Karpas-422 (cell line): ENCODE measurements around the gene VARS2. TPM values are rescaled to one million over a fixed set of nuclear protein-coding genes. Genes with fewer than 3 reads are reported as not detected.

ENCODE experiments used
- DNase-seq: peaks from one replicate; pipeline ENCODE4 v3.0.0-alpha.2; 2015
- H2AFZ ChIP-seq: fragments of 200-600 bp; sonication (generic); 2 replicates; pipeline ENCODE4 v1.6.1; 2014; ENCODE audit warnings: antibody characterized with exemption, low read length, mixed read lengths
- H3K27ac ChIP-seq: fragments of 200-600 bp; sonication (generic); 2 replicates; pipeline ENCODE4 v1.5.1; 2014; ENCODE audit warnings: mild to moderate bottlenecking, low read length, moderate library complexity
- H3K27me3 ChIP-seq: fragments of 200-600 bp; sonication (generic); 2 replicates; pipeline ENCODE4 v1.6.1; 2014; ENCODE audit warnings: low read length, mixed read lengths
- H3K36me3 ChIP-seq: fragments of 200-600 bp; sonication (generic); 2 replicates; pipeline ENCODE4 v1.6.1; 2014; ENCODE audit warnings: low read length, mixed read lengths; ENCODE audit not compliant: insufficient read depth
- H3K4me1 ChIP-seq: fragments of 200-600 bp; sonication (generic); 2 replicates; pipeline ENCODE4 v1.6.1; 2014; ENCODE audit warnings: mild to moderate bottlenecking, low read length, mixed read lengths
- H3K4me2 ChIP-seq: fragments of 200-600 bp; sonication (generic); 2 replicates; pipeline ENCODE4 v1.6.1; 2014; ENCODE audit warnings: low read length, low read depth, mild to moderate bottlenecking; ENCODE audit not compliant: poor library complexity, severe bottlenecking
- H3K4me3 ChIP-seq: fragments of 200-600 bp; sonication (generic); 2 replicates; pipeline ENCODE4 v1.5.1; 2014; ENCODE audit warnings: mild to moderate bottlenecking, antibody characterized with exemption, low read length, mixed read lengths
- H3K79me2 ChIP-seq: fragments of 200-600 bp; sonication (generic); 2 replicates; pipeline ENCODE4 v1.6.1; 2014; ENCODE audit warnings: mild to moderate bottlenecking, low read length, mixed read lengths
- H3K9ac ChIP-seq: fragments of 200-600 bp; sonication (generic); 2 replicates; pipeline ENCODE4 v1.6.0; 2014; ENCODE audit warnings: low read length
- H3K9me2 ChIP-seq: fragments of 200-600 bp; sonication (generic), shearing (Covaris generic); replicated peaks from 2 replicates; pipeline ENCODE4 v1.6.0; 2014; ENCODE audit warnings: mild to moderate bottlenecking, low read length, moderate library complexity; ENCODE audit not compliant: insufficient read depth
- H3K9me3 ChIP-seq: fragments of 300-700, 200-600 bp; sonication (generic); 2 replicates; pipeline ENCODE4 v1.6.1; 2014; ENCODE audit warnings: low read length, mixed read lengths
- H4K20me1 ChIP-seq: fragments of 200-600 bp; sonication (generic); 2 replicates; pipeline ENCODE4 v1.6.1; 2014; ENCODE audit warnings: mild to moderate bottlenecking, antibody characterized with exemption, low read length, low read depth; ENCODE audit not compliant: insufficient read depth
- total RNA-seq: library from RNA; depleted of rRNA; stranded (reverse); fragments of >200 nt; shearing (Covaris generic); gene quantifications from 2 replicates; pipeline ENCODE4 v1.2.3, GENCODE V29; 2014; ENCODE audit warnings: low replicate concordance

The VARS2 gene
- total RNA-seq, 1 experiment from 2014 or later, result 42.3 TPM

DNA sequence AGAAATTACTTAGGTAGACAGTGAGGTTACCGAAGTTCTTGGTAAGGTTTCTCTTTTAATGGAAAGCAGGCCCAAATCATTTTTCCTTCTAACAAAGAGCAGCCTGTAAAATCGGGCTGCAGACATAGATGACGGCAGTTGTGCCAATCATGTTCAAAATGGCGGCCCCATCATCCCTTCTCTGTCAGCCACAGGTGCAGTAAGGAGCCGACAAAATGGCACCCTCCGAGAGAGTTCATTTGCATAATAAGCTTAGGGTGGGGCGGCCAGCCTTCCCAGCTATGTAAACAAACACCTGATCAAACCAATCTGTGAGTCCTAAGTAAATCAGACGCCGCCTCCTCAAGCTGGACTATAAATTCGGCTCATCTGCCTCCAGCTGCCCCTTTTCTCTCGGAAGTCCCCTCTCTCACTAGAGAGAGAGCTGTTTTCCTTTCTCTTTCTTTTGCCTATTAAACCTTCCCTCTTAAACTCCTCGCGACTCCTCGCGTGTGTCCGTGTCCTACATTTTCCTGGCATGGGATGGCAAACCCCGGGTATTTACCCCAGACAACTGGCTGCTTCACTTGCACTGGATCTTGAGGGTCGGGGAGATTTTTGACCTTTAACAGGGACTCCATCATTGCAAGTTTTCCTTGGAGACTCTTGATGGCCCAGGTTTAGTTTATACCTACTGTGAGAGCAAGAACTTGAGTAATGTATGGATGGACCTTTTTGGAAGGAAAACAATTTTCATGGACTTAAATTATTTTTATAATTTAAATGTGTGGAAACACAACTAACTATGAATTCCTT is 38.6 kb upstream of the VARS2 start:
- peaks cover 8% of the 10 kb centered on the region for H3K9me3 ChIP-seq
- no peak overlapping the region for H3K27ac ChIP-seq
- no peaks in the 10 kb centered on the region for H3K36me3 ChIP-seq
- H2AFZ ChIP-seq, result no peak overlapping the region
- H3K4me2 ChIP-seq, result no peak overlapping the region
- H3K9ac ChIP-seq, result no peak overlapping the region
- no peak overlapping the region for H3K4me3 ChIP-seq
- no peak for DNase-seq
- no peaks in the 10 kb centered on the region for H4K20me1 ChIP-seq
- no peaks in the 10 kb centered on the region; the same call in 1 of the 2 replicates for H3K27me3 ChIP-seq
- H3K4me1 ChIP-seq, result peaks cover 8% of the 10 kb centered on the region
- no peaks in the 10 kb centered on the region for H3K9me2 ChIP-seq
- no peaks in the 10 kb centered on the region for H3K79me2 ChIP-seq

DNA sequence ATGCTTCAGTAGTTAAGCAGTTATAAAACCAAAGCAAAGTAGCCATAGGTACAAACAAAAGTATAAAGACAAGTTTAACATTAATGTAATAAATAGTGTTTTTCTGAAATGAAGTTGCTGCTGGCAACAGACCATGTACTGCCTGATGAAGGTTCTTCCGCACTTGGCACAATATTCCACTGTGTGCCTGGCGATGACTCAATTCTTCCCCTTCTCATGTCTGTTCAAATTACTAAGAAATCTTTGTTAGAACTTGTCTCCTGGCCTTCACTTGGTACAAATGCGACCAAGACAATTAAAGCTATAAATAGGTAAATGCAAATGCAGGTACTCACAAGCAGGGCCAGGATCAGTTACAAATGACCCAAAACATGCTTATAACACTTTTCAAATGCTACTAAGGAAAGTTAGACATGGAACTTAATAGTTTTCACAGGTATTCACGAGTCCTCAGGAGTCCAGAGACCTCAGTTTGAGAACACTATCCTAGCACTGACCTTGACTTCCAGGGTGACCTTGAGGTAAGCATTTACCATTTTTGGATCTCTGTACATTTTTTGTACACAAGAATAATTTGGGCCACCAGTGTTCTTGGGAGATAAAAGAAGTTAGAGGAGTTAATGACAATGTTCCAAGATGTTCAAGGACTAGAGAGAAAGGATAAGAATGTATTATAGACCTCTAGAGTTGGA is 37.9 kb upstream of the VARS2 start:
- H3K9ac ChIP-seq, result no peak overlapping the region
- no peaks in the 10 kb centered on the region for H3K9me2 ChIP-seq
- no peak overlapping the region for H3K4me2 ChIP-seq
- DNase-seq, result no peak
- H3K9me3 ChIP-seq, result peaks cover 7% of the 10 kb centered on the region
- no peaks in the 10 kb centered on the region for H4K20me1 ChIP-seq
- H3K79me2 ChIP-seq, result no peaks in the 10 kb centered on the region
- no peaks in the 10 kb centered on the region for H3K36me3 ChIP-seq
- H3K27me3 ChIP-seq, result no peaks in the 10 kb centered on the region; the same call in 1 of the 2 replicates
- H3K27ac ChIP-seq, result no peak overlapping the region
- H3K4me1 ChIP-seq, result peaks cover 8% of the 10 kb centered on the region
- H2AFZ ChIP-seq, result no peak overlapping the region
- H3K4me3 ChIP-seq, result no peak overlapping the region

- no peaks in the 10 kb centered on the region for H3K27me3 ChIP-seq
- H3K9me3 ChIP-seq, result no peaks in the 10 kb centered on the region
- DNase-seq, result peak; percentile 83
- 0 out of 2 replicates have a peak overlapping the region, but pooled peaks have one; percentile 24 for H3K9ac ChIP-seq
- no peaks in the 10 kb centered on the region for H3K79me2 ChIP-seq
- peak overlapping the region; percentile 58 for H3K4me2 ChIP-seq
- no peaks in the 10 kb centered on the region for H3K36me3 ChIP-seq
- peaks cover 8% of the 10 kb centered on the region for H3K4me1 ChIP-seq
- peak overlapping the region; percentile 39; the same call in 1 of the 2 replicates for H3K4me3 ChIP-seq
- H2AFZ ChIP-seq, result no peak overlapping the region
- H3K9me2 ChIP-seq, result no peaks in the 10 kb centered on the region
- H3K27ac ChIP-seq, result no peak overlapping the region
- no peaks in the 10 kb centered on the region for H4K20me1 ChIP-seq
Measured at GRCh38 chr6:30877419-30878262, 36.4 kb upstream of the VARS2 start.

- H3K36me3 ChIP-seq, result no peaks in the 10 kb centered on the region
- no peak overlapping the region for H3K4me3 ChIP-seq
- H4K20me1 ChIP-seq, result no peaks in the 10 kb centered on the region
- no peak overlapping the region for H2AFZ ChIP-seq
- no peaks in the 10 kb centered on the region for H3K27me3 ChIP-seq
- no peak overlapping the region for H3K4me2 ChIP-seq
- H3K4me1 ChIP-seq, result peaks cover 27% of the 10 kb centered on the region
- no peak overlapping the region for H3K9ac ChIP-seq
- no peaks in the 10 kb centered on the region for H3K9me2 ChIP-seq
- H3K9me3 ChIP-seq, result no peaks in the 10 kb centered on the region
- H3K79me2 ChIP-seq, result no peaks in the 10 kb centered on the region
- H3K27ac ChIP-seq, result no peak overlapping the region
- no peak for DNase-seq
Measured at GRCh38 chr6:30879684-30880427, 34.2 kb upstream of the VARS2 start.

DNA sequence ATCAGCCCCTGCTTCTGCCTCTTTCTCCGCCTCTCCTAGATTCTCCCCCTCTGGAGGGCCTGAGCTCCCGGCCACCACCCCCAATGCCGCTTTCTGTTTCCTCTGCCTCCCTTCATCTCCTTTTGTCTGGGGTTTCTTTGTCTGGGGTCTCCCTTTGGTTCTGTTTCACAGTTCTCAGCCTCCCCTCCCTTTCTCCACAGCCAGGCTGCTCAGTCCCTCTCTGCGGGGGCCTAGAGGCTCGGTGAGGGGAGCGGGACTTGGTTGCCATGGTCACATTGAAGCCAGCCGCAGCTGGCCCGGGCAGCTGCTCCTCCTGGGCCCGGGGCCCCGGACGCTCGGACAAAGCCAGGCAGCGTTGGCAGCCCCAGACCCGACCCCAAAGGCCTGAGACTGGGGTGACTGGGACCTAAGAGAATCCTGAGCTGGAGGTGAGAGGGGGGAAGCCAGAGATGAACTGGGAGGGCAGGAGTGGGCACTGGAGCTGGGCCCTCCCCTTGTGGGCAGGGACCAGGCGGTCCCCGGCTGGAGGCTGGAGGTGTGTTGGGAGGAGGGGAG is 33.3 kb upstream of the VARS2 start:
- H2AFZ ChIP-seq, result no peak overlapping the region

GRCh38 chr6:30881392-30882203 is 32.4 kb upstream of the VARS2 start:
- H3K27me3 ChIP-seq, result no peaks in the 10 kb centered on the region
- no peaks in the 10 kb centered on the region for H4K20me1 ChIP-seq
- no peak overlapping the region for H3K9ac ChIP-seq
- peaks cover 28% of the 10 kb centered on the region for H3K4me1 ChIP-seq
- no peaks in the 10 kb centered on the region for H3K9me3 ChIP-seq
- no peaks in the 10 kb centered on the region for H3K36me3 ChIP-seq
- H3K27ac ChIP-seq, result no peak overlapping the region
- no peak for DNase-seq
- H3K9me2 ChIP-seq, result no peaks in the 10 kb centered on the region
- no peak overlapping the region for H2AFZ ChIP-seq
- no peaks in the 10 kb centered on the region for H3K79me2 ChIP-seq
- no peak overlapping the region for H3K4me3 ChIP-seq
- no peak overlapping the region for H3K4me2 ChIP-seq

More for the DNA sequence above, 33.3 kb upstream of the VARS2 start:
- Histone ChIP-seq H3K79me2 (no peaks in the 10 kb centered on the region), H3K9ac (no peak overlapping the region), H3K4me2 (no peak overlapping the region), H3K9me3 (no peaks in the 10 kb centered on the region), H4K20me1 (no peaks in the 10 kb centered on the region), H3K9me2 (no peaks in the 10 kb centered on the region), H3K27ac (no peak overlapping the region), H3K27me3 (no peaks in the 10 kb centered on the region), H3K4me3 (no peak overlapping the region), H3K36me3 (no peaks in the 10 kb centered on the region), H3K4me1 (peaks cover 30% of the 10 kb centered on the region)
- no peak for DNase-seq

DNA sequence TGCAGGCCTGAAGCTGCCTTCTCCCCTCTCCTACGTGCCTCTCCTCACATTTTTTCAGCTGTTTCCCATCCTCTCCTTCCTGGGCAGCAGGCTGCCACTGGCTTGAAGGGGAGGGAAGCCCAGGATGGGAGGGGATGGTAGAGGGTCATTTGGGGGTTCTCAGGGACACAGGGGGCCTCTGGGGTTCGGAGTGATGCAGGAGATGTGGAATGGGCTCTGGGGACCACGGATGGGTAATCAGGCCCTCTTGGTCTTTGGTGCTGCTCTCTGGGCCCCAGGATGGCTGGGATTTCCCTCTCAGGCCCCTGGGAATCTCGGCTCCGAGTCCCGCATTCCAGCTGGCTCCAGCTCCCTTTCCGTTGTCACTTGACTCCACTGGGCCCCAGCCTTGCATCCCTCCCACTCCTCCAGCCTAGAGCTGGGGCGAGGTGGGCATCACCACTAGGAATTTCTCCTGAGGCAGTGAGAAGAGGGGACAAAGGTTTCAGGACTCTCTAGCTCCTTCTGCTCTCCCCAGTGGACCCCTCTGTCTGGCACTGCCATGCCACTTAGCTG is 31.8 kb upstream of the VARS2 start:
- no peak overlapping the region for H3K4me2 ChIP-seq
- peaks cover 26% of the 10 kb centered on the region for H3K4me1 ChIP-seq
- DNase-seq, result no peak
- no peak overlapping the region for H3K9ac ChIP-seq
- no peaks in the 10 kb centered on the region for H3K9me2 ChIP-seq
- H3K9me3 ChIP-seq, result no peaks in the 10 kb centered on the region
- no peak overlapping the region for H2AFZ ChIP-seq
- no peaks in the 10 kb centered on the region for H3K27me3 ChIP-seq
- H3K27ac ChIP-seq, result no peak overlapping the region
- H3K79me2 ChIP-seq, result no peaks in the 10 kb centered on the region
- no peak overlapping the region for H3K4me3 ChIP-seq
- no peaks in the 10 kb centered on the region for H4K20me1 ChIP-seq
- no peaks in the 10 kb centered on the region for H3K36me3 ChIP-seq
